C4-2B (cell line): Measurements from ENCODE around the gene IL17D.

ENCODE experiments used
- ZFX ChIP-seq: fragments of 450-650 bp; IDR thresholded peaks from 2 replicates; pipeline ENCODE4 v1.6.1; 2017
- TF ChIP-seq, protein P1 (sequence below): fragments of 450-650 bp; conservative IDR thresholded peaks from 2 replicates; pipeline ENCODE4 v1.5.1; 2017; ENCODE audit warnings: mild to moderate bottlenecking

DNA sequence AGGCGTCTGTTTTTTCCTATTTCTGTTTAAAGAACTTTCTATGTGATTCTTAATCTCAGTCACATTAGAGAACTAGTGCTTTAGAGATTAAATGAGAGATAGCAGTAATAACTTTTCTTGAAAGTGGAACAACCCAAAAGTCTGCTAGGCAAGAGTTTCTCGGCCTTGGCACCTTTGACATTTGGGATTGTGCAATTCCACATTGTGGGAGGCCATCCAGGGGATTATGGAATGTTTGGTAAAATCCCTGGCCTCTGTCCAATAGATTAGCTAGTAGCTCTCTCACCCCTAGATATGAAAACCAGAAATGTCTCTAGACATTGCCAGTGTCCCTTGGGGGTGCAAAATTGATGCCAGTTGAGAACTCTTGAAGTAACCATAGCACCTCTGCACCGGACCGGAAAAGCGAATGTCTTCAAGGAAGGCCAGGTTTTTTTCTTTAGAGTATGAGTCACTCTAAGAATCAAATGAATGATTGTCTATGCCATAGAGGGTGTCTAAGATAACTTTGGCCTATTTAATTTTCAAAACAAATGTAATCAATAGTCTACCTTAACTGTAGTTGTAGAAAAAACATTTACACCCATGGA lies 45.0 kb upstream of the IL17D start:
- TF ChIP-seq, protein P1, sequence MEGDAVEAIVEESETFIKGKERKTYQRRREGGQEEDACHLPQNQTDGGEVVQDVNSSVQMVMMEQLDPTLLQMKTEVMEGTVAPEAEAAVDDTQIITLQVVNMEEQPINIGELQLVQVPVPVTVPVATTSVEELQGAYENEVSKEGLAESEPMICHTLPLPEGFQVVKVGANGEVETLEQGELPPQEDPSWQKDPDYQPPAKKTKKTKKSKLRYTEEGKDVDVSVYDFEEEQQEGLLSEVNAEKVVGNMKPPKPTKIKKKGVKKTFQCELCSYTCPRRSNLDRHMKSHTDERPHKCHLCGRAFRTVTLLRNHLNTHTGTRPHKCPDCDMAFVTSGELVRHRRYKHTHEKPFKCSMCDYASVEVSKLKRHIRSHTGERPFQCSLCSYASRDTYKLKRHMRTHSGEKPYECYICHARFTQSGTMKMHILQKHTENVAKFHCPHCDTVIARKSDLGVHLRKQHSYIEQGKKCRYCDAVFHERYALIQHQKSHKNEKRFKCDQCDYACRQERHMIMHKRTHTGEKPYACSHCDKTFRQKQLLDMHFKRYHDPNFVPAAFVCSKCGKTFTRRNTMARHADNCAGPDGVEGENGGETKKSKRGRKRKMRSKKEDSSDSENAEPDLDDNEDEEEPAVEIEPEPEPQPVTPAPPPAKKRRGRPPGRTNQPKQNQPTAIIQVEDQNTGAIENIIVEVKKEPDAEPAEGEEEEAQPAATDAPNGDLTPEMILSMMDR = no peak
- no peak for TF ChIP-seq ZFX
